ENCODE data around the gene FRRS1.
A peak's percentile ranks its signal among the peaks of the same experiment; 100 is the strongest.
"Not testable (repeated sequence)": the region's sequence is repeated elsewhere in the genome, so short reads cannot be mapped to it uniquely, and the experiment has no call there.

Gene FRRS1

DNA sequence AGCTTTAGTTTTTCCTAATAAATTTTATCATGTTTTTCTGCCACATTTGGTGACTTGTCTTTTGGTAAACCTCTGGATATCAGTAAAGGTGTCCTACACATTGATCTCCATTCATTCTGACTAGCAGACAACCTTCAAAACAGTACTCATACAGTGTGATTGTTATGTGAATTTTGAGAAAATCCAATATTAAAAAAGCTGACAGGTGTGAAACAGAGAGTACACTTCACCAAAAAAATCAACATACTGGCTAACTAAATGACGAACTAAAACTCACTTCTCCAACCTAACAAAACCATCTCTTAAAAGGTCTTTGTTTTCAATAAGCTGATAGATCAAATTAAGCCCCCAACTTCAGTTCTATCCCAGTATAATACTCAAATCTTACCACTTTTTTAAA, 1.5 kb downstream of the FRRS1 start:
- no peak for DNase-seq (ENCODE audit: low read depth)

DNA sequence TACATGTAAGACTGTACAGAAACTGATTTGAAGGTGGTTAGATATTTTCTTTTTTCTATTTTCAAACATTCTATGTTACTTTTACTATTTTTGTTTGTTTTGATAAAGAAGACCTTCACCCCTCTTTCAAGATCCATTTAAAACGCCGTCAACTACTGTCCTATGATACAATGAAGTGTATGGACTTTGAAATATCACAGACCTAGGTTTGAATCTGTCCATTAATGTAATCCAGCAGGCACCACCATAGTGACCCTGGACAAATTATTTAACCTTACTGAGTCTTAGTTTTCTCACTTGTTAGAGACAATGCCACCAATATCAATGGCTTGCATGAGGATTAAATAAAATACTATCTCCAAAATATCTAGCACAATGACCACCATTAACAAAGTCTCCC, 2.0 kb downstream of the FRRS1 start:
- no peak for DNase-seq (ENCODE audit: low read depth)

DNA sequence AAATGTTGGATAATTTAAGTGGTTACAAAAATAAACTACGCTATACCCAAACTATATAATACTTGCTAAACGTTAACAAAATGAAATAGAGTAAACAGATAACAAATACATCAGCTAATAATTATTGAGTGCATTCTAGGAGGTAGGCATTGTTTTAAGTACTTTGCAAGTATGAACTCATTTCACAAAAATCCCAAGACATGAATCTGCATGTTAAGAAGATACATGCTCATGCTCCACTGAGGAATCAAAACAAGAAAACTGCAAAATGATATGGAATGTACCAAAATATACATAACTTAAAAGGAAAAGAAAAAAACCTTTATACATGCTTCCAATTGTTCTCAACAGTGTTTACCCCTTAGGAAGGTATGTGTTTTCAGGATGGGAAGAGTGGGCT, 2.5 kb downstream of the FRRS1 start:
- DNase-seq (ENCODE audit: low read depth): no peak

DNA sequence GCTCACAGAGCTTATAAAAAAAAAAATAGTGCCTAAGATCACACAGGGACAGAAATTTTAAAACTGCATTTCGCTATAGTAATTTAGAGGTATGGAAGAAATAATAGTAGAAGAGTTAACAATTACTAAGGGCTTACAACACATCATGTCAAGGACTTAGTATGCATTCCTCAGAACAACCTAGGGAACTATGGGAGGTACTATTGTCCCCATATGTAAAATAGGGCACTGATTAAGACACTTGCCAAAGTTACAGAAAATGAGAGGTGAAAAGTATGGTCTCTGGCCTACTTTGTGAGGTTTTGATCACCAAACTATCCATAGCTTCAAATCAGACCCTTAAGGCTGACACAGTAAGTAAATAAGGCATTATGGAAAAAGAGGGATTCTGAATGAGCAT, 4.7 kb downstream of the FRRS1 start:
- no peak for DNase-seq (ENCODE audit: low read depth)

DNA sequence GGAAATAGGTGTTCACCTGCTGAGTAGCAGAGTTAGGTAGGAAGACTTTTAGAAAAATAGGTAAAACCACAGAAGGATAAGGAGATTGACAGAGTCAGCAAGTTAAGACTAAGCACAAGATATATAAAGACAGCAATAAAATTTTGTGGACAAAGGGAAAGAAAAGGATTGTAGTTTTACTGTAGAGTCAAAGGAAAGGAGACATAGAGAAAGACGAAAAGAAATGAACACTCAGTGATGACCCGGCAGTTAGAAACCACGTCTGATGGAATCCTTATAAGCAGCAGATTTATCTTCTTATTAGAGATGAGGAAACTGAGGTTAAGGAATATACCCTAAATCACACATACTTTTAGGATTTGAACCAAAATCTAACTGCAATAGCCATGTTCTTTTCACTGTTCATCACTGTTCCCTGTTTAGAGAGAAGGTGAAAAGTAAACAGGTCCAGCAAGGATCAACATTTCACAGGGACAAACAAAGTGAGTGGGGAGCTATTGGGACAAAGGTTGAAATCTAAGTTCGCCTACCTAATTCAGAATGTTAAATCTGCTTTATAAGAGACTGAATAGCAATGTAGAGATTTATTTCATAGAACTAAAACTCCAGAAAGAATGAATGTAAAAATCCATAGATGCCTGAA, 6.8 kb downstream of the FRRS1 start:
- no peak for DNase-seq (ENCODE audit: low read depth)

DNA sequence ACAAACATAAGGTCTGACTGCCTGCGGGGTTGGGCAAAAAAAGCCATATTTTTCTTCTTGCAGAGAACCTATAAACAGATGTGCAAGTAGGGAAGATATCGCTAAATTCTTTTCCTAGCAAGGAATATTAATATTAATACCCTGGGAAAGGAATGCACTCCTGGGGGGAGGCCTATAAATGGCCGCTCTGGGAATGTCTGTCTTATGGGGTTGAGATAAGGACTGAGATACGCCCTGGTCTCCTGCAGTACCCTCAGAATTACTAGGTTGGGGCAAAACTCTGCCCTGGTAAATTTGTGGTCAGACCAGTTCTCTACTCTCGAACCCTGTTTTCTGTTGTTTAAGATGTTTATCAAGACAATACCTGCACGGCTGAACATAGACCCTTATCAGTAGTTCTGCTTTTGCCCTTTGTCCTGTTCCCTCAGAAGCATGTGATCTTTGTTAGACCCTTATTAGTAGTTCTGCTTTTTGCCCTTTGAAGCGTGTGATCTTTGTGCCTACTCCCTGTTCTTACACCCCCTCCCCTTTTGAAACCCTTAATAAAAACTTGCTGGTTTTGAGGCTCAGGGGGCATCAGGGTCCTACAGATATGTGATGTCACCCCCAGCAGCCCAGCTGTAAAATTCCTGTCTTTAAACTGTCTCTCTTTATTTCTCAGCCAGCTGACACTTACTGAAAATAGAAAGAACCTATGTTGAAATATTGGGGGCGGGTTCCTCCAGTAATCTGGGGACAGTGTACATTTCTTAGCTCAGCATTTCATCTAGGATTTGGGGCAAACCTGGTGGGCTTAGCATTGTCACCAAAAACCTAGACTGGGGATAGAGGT, 7.5 kb downstream of the FRRS1 start:
- DNase-seq (ENCODE audit: low read depth): not testable (repeated sequence)

DNA sequence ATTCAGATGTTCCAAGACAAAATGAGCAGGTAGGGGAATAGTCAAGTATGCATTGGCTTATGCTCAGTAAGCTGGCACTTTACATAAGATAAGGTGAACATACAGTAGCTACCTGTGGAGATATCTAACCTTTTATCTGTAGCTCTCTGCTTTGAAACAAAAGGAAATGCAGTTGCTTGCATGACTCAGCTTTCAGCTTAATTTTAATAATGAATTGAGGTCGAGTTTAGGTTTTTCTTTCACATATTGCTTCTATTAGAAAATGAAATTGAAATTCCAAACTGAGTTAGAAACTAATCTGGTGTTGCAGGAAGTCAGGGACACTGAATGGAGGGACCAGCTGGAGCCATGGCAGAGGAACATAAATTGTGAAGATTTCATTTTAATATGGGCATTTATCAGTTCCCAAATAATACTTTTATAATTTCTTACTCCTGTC, 8.3 kb downstream of the FRRS1 start:
- DNase-seq (ENCODE audit: low read depth): no peak

DNA sequence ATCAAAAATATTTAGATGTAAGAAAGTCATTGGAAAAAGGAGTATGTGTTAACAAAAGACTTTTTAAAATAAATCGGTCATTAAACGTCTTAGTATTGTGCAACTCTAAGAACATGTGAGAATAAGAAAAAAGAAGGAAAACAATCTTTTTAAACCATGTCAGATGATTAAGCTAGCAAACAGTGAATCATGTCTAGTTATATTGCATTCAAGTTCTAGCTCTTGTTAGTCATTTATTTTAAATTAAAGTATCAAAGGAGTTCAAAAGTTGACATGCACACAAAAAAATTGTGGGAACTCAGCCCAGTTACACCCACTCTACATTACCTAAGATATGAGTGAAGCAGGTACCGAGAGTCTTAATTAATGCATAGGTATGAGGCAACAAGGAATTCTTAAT, 9.8 kb downstream of the FRRS1 start:
- peak; percentile 29 for DNase-seq (ENCODE audit: low read depth)

DNA sequence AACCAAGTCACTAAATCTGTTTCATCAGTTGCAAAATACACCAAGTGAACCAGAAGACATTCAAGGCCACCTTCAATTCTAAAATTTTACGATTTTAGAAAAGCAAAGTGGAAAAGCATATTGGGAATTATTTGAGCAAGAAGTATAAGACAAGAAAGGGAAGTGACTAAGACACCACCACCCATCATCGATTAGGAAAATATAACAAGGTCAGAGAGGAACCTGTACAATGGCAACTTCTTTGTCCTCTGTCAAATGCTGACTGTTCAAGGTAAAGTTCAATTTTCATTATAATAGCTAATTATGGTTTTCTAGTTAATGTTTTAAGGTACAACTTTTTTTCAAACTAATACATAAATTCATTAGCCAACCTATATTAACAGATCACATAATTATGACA, 10.8 kb downstream of the FRRS1 start:
- no peak for DNase-seq (ENCODE audit: low read depth)

DNA sequence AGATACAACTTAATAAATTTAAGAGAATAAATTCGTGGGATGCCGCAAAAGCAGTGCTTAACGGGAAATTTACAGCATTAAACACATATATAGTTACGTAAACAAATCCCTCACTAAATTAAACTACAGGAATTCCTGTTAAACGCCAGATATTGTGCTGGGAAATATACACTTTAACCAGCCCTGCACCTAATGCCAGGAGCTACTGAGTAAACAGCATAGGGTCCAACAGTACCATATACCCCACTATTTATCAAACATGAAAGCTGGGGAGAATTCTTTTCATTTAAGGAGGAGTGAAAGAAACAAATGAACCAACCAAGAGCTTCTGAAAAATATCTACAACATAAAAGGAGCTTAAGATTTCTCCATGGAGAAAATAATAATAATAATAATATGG, 11.7 kb downstream of the FRRS1 start:
- DNase-seq (ENCODE audit: low read depth): no peak

DNA sequence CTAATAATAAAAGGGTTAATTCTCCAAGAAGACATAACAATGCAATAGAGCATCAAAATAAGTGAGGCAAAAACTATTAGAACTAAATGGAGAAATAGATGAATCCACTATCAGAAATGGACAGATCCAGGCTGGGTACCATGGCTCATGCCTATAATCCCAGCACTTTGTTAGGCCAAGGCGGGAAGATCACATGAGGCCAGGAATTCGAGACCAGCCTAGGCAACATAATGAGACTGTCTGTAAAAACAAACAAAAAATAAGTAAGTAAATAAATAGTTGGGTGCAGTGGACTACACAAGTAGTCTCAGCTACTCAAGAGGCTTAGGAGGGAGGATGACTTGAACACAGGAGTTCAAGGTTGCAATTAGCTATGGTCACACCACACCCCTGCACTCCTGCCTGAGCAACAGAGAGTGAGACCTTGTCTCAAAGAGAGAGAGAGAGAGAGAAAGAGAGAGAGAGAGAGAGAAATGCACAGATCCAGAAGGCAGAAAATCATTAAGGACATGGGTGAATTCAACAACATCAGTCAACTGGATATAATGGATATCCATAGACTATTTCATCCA, 12.3 kb downstream of the FRRS1 start:
- no peak for DNase-seq (ENCODE audit: low read depth)

DNA sequence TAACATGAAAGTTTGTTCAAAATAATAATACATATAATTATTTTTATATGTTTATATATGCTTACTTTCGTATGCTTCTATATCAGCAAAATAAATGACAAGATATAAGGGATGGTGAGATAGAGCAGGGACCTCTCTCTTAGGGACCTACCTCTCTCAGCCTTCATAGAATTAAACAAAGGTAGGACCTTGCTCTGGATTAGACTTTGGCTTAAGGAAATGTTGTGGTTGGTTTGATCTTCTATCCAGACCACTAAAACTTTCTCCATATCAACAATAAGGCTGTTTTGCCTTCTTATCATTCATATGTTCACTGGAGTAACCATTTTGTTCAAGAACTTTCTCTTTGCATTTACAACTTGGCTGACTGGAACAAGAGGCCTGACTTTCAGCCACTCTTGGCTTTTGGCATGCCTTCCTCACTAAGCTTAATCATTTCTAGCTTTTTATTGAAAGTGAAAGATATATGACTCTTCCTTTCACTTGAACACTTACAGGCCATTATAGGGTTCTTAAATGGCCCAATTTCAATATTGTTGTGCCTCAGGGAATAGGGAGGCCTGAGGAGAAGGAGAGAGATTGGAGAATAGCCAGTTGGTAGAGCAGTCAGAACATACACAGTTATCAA, 14.4 kb downstream of the FRRS1 start:
- DNase-seq (ENCODE audit: low read depth): no peak

DNA sequence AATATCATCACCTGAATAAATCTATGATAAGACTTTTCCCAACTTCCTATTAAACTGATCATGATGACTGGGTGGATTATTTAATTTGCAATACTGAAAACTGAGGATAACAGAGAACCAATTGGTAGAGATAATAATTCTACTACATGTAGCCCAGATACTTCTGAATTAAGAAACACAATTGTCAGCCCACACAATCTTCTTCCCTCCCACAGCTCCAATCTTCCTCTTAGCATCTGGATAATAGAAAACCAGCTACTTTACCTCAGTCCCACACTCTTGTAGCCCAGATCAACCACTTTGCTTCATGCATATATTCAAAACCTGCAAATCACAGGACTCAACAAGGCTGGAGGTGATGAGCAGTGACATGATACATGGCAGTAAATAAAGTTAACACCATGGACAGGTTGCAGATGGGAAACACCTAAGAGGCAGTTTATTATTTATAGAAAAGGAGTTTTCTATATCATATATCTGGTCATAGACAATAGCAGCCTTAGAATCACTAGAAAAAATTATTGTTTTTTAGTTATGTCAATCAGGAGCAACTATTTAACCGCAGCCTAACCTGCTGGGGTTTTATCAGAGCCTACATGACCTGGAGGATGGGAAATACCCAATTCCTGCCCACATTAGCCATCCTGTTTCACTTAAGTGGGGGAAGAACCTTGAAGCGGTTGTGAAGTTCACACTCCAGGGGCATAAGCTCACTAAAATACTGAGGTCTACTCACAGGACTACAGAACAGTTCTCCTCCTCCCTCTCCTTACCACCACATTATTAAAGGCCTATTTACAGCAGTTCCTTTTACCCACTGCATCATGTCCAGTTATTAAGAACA, 16.7 kb downstream of the FRRS1 start:
- no peak for DNase-seq (ENCODE audit: low read depth)

DNA sequence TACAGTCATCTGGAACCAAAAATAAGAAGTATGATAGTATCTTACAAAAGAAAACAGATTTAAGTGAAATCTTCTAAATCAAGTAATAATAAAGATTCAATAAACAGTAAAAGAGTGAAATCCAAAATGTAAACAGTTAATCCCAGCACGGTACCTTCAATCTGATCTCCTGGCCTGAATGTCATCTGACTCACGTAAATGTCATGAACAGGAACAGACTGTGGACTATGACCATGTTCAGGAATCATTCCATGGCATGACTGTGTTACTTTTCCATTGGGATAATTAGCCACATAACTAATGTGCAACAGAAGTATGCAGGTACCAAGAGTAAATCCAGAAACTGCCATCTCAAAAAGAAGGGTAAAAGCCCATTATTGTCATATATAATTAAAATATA, 18.0 kb downstream of the FRRS1 start:
- DNase-seq (ENCODE audit: low read depth): no peak

DNA sequence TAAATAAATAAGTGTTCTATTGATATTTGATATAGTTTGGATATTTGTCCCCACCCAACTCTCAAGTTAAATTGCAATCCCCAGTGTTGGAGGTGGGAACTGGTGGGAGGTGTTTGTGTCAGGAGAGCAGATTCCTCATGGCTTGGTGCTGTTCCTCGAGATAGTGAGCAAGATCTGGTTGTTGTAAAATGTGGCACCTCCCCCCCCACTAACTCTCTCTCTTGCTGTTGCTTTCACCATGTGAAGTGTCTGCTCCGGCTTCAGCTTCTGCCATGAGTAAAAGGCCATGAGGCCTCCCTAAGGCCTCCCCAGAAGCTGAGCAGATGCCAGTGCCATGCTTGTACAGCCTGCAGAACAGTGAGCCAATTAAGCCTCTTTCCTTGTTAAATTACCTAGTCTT, 20.8 kb downstream of the FRRS1 start:
- no peak for DNase-seq (ENCODE audit: low read depth)

DNA sequence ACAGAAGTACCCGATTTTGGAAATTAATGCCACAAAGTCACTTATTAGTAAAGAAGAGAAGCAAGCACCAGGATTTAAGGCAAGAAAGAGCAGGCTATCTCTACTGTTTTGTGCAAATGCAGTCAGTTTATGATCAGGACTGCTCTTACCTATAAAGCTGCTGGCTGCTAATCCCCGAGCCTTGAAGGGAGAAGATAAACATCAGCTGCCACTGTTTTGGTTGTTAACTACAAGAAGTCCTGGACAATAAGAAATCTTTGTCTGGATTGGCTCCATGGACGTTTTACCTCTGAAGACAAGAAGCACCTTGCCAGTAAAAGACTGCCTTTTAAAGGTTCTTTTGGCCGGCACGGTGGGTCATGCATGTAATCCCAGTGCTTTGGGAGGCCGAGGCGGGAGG, 21.4 kb downstream of the FRRS1 start:
- no peak for DNase-seq (ENCODE audit: low read depth)

DNA sequence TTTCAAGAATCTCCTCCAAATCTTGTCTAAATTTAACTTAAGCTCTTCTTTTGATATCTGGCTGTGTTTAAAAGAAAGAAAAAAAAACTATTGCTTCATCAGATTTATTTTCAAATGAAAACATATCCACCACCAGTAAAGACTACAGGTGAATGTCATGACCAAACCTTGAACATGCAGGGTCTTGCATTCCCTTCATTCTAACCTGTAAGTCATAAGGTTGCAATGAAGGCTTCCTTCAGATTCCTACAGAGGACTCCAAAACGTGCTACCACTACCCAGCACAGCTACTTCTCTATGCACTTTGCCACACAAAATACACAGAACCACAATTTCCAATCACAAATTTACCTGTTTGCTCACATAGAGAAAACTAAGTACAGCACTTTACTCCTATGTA, 26.3 kb downstream of the FRRS1 start:
- DNase-seq (ENCODE audit: low read depth): no peak

DNA sequence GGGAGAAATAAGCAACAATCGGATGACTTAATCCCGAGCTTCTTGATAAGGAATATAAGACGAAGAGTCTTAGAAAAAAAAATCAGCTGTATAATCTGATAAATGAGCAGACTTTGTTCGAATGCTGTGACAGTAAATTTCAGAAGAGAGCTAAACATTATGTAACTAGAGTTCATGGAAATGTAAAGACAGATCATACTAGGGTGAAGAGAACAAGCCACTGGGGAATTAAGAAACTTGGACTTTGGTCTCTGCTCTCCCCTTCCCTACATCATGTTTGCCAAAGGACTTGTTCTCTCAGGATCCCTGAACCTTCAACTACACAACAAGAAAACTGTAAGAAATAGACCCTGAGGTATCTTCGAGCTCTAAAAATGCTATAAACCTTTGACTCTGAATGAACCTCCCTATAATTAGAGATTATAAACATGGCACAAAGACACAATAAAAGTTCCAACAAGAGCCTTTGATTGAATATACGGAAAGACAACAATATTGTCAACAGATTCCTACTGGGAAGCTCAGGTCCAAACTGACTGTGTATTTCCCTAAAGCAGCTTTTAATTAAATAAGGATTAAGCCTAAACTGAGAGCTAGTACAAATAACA, 27.5 kb downstream of the FRRS1 start:
- DNase-seq (ENCODE audit: low read depth): no peak

DNA sequence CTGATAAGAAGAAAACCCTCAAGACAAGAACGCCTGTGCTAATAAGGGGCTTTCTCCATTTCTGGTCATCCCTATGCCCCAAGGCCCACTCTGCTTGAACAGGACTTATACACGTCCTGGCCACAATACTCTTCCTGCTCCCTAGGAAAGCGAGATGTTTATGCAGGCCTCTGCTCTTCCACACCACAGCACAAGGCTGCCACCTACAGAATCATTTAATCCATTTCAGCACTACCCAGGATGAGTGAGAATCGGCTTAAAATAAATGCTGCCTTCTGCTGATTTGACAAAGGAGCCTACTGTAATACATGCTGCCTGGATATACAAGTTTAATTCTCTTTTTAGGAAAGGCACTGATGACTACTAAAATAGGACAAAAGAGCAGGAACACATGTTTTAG, 29.4 kb downstream of the FRRS1 start:
- peak; percentile 16 for DNase-seq (ENCODE audit: low read depth)

DNA sequence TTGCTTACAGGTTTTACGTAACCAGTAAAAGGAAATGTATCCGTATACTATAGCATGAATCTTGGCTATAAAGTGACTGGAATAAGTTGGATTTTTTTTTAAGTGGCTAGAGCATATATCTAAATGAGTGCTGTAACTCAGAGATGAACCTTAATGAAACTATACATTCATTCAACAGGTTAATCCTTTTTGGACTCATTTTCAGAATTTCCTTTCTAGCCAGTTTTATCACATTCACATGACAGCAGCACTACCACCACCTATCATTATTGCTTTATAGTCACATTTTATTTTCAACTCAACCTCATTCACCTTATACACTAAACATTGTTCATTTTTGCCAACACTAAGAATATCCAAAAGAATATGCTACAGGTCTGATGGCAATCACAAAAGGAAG, 30.6 kb downstream of the FRRS1 start:
- no peak for DNase-seq (ENCODE audit: low read depth)

DNA sequence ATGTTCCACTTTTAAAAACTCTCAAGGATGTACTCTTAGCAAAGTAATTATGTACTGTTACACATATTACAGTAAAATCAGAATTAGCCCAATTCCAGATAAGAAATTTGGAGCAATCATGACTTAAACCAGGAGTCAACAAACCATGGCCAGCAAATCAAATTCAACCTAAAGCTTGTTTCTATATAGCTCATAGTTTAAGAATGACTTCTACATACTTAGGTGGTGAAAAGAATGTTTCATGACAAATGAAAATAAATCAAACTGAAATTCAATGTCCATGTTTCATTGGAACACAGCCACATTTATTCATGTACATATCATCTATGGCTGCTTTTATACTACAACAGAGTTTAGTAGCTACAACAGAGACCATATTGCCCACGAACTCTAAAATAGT, 35.1 kb downstream of the FRRS1 start:
- DNase-seq (ENCODE audit: low read depth): no peak
